ENCODE data around the gene PYGM.
"Not testable (repeated sequence)": the region's sequence is repeated elsewhere in the genome, so short reads cannot be mapped to it uniquely, and the experiment has no call there.

The PYGM gene

DNA sequence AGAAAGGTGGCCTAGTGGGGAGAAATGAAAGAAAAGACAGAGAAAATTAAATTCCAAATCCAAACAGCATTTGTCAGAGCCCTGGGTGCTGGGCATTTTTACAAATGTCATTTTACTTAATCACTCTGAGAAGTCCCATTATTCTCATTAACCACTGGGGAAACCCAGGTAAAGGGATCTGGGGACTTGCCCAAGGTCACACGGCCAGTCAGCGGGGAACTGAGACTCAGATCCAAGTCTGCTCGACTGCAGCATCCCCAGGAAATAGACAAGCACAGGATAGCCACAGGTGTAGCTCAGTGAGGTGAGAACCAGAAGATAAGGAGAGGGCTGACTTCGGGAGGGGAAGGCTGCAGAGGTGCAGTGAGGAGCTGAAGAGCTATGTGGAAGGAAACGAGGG, 44.7 kb downstream of the PYGM start:
- no peak for DNase-seq

DNA sequence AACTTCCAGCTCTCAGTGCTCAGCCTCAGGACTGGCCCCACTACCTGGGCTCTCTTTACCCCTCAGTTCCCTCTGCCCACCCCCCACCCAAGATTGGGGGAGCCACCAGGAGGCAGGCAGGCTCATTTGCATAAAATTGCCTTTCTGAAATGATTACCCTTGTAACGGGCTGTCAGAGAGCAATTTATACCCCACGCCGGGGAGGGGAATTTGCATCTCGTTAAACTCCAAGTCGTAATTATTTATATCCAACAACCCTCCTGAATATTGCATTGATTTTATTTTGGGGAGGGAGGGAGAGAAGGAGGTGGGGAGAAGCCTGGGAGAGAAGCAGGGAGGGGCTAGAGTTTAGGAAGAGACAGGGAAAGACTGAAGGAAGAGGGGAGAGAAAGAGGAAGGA, 45.1 kb downstream of the PYGM start:
- no peak for DNase-seq

DNA sequence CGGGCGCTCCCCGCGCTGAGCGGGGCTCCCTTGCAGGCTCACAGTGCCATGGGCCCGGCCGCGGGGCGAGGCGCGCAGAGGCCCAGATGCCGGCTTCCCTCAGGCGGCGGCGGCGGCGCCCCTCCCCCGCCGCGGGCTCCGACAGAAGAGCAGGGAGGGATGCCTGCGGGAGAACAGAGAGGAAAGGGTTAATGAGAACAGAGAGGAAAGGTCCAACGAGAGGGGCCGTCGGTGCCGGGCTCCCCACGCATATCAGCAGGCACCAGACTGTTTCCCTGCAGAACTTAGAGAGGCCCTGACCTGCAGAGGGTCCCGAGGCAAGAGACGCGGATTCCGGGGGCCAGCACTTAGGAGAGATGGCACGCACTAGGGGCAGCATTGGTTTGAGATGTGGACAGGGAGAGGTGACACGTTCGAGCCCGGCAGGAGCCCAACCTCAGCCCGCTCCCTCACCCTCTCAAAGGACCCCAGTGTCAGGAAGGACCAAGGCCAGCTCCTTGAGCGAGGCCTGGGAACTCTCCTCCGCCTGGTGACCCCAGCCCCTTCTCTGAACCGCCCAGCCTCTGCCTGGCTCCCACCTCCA, 45.9 kb downstream of the PYGM start:
- DNase-seq, result no peak

- peak; percentile 26 for DNase-seq
Measured at GRCh38 chr11:64713016-64713707, 46.6 kb downstream of the PYGM start.

GRCh38 chr11:64712430-64713015, 47.3 kb downstream of the PYGM start:
- DNase-seq, result peak; percentile 26

DNA sequence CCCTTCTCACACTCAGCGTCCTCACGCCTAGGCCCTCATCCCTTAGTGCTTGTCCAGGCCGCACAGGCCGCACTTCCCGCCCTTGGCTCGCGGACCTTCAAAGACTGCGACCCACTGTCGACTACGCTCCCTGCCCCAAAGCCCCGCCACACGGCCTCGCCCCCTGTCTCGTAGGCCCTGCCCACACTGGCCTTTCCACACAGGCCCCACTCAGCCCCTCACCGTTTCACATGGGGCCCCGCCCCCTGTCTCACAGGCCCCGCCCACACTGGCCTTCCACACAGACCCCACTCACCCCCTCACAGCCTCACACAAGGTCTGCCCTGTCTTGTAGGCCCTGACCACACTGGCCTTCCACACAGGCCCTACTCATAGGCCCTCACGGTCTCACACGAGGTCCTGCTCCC, 47.8 kb downstream of the PYGM start:
- no peak for DNase-seq

- no peak for DNase-seq
Measured at GRCh38 chr11:64711138-64711955, 48.4 kb downstream of the PYGM start.

- DNase-seq, result no peak
Measured at GRCh38 chr11:64710418-64711137, 49.2 kb downstream of the PYGM start.

GRCh38 chr11:64705501-64705900, 54.3 kb downstream of the PYGM start:
- DNase-seq, result no peak

DNA sequence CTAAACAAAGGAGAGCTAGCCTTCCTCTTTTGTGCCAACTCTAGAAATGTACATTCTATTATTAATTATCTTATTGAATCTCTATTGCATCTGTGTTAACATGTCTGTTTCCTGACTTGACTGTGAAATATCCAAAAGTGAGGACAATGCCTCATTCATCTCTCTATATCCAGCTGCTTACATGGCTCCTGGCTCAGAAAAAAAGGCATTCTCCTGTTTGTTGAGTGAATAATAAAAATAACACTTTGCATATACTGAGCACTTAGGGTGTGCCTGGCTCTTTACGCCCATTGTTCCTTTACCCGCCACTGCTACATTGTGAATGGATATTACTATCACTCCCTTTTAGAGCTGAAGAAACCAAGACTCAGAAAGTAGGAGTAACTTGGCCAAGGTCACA, 56.7 kb downstream of the PYGM start:
- no peak for DNase-seq

- DNase-seq, result not testable (repeated sequence)
Measured at GRCh38 chr11:64701956-64702355, 57.8 kb downstream of the PYGM start.

DNA sequence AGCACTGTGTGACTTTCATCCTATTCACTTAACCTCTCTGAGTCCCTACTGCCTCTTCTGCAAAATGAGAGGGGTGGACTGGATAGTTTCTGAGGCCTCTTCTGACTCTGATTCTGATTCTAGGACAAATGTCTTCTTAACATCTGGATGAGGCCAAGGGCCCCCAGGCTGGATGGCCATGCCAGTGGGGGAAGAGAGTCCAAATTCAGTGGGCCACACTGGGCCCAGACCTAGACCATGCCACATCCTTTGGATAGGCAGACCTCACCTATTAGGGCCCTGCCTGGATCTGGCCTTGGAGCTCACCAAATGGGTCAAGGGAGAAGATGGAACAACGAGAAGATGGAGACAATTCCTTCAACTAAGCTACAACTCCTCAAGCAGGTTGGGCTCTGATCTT, 61.3 kb downstream of the PYGM start:
- DNase-seq, result no peak

GRCh38 chr11:64697663-64698375, 62.0 kb downstream of the PYGM start:
- no peak for DNase-seq
